Measurements from ENCODE around the gene SSBP3.

The SSBP3 gene

GRCh38 chr1:54257346-54257620 lies 148.9 kb downstream of the SSBP3 start:
- no peak for TF ChIP-seq CTCF (IDR thresholded peaks at IDR 0.05; ENCODE audit: control insufficient read depth, extremely low read depth, insufficient read depth)
- DNase-seq (ENCODE audit: low read depth), result no peak
- no peak overlapping the region for H3K4me3 ChIP-seq (ENCODE audit: low read depth, low read length)

- DNase-seq (ENCODE audit: low read depth), result no peak
- H3K4me3 ChIP-seq (ENCODE audit: low read depth, low read length), result no peak overlapping the region
- TF ChIP-seq CTCF (IDR thresholded peaks at IDR 0.05; ENCODE audit: control insufficient read depth, extremely low read depth, insufficient read depth), result no peak
Observed at GRCh38 chr1:54256522-54257345, 149.5 kb downstream of the SSBP3 start.

GRCh38 chr1:54255026-54255702 lies 151.0 kb downstream of the SSBP3 start:
- no peak for TF ChIP-seq CTCF (IDR thresholded peaks at IDR 0.05; ENCODE audit: control insufficient read depth, extremely low read depth, insufficient read depth)
- no peak for DNase-seq (ENCODE audit: low read depth)
- no peak overlapping the region for H3K4me3 ChIP-seq (ENCODE audit: low read depth, low read length)

GRCh38 chr1:54254055-54254454 lies 152.1 kb downstream of the SSBP3 start:
- no peak for TF ChIP-seq CTCF (IDR thresholded peaks at IDR 0.05; ENCODE audit: control insufficient read depth, extremely low read depth, insufficient read depth)
- no peak for DNase-seq (ENCODE audit: low read depth)
- no peak overlapping the region for H3K4me3 ChIP-seq (ENCODE audit: low read depth, low read length)

DNA sequence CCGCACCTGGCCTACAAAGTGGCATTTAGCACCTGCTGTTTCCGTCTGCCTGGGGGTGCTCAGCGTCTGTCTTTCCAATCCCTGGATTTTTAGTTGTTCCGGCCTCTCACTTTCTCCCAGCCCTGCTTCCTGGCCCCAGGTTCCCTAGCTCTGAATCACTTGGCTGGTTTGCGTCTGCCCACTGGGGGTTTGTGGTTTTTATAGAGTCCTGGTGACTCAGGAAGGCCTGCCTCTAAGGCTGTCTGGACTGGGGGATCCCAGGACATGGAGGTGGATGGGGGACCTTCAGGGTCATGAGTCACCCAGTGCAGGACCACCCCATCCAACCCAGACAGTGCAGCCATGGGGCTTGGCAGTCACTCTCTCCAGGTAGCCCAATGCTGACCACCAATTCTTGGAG lies 152.7 kb downstream of the SSBP3 start:
- DNase-seq (ENCODE audit: low read depth), result no peak
- H3K4me3 ChIP-seq (ENCODE audit: low read depth, low read length), result no peak overlapping the region
- TF ChIP-seq CTCF (IDR thresholded peaks at IDR 0.05; ENCODE audit: control insufficient read depth, extremely low read depth, insufficient read depth), result no peak

- TF ChIP-seq CTCF (IDR thresholded peaks at IDR 0.05; ENCODE audit: control insufficient read depth, extremely low read depth, insufficient read depth), result no peak
- no peak for DNase-seq (ENCODE audit: low read depth)
Observed at GRCh38 chr1:54252371-54252936, 153.7 kb downstream of the SSBP3 start.

More at GRCh38 chr1:54252371-54252936, 153.7 kb downstream of the SSBP3 start:
- no peak overlapping the region for H3K4me3 ChIP-seq (ENCODE audit: low read depth, low read length)
